DMS 273 (cell line): ENCODE data around the gene ATR.
"Not testable (repeated sequence)": the region's sequence is repeated elsewhere in the genome, so short reads cannot be mapped to it uniquely, and the experiment has no call there.

Experiments used
- DNase-seq: peaks from one replicate; lab custom pipeline; 2025; ENCODE audit not compliant: unreplicated experiment; lab: John Stamatoyannopoulos, UW

Gene ATR

GRCh38 chr3:142450881-142451280 is 127.7 kb downstream of the ATR start:
- DNase-seq = no peak

GRCh38 chr3:142450189-142450588 is 128.3 kb downstream of the ATR start:
- peak; percentile 77 for DNase-seq

- peak; percentile 99 for DNase-seq
Observed at GRCh38 chr3:142447852-142448823, 130.4 kb downstream of the ATR start, which contains the start of gene XRN1. TSS of gene XRN1 (minus strand) at chr3:142448037. CDS start at chr3:142447944, 93 bp downstream.

GRCh38 chr3:142447301-142447851 is 131.2 kb downstream of the ATR start:
- DNase-seq = peak; percentile 80

- peak; percentile 16 for DNase-seq
Observed at GRCh38 chr3:142445816-142446254, 132.7 kb downstream of the ATR start.

- no peak for DNase-seq
Observed at GRCh38 chr3:142444343-142444742, 134.2 kb downstream of the ATR start.

GRCh38 chr3:142443060-142443459 is 135.5 kb downstream of the ATR start:
- DNase-seq = not testable (repeated sequence)

- DNase-seq = not testable (repeated sequence)
Observed at GRCh38 chr3:142439499-142440220, 138.9 kb downstream of the ATR start.

GRCh38 chr3:142438096-142438495 is 140.4 kb downstream of the ATR start:
- DNase-seq = not testable (repeated sequence)

- no peak for DNase-seq
Observed at GRCh38 chr3:142436951-142437585, 141.5 kb downstream of the ATR start.

- DNase-seq = no peak
Observed at GRCh38 chr3:142434503-142434902, 144.0 kb downstream of the ATR start.

GRCh38 chr3:142433110-142433509 is 145.4 kb downstream of the ATR start:
- DNase-seq = no peak

- no peak for DNase-seq
Observed at GRCh38 chr3:142429582-142429981, 149.0 kb downstream of the ATR start.

- DNase-seq = no peak
Observed at GRCh38 chr3:142424754-142425153, 153.8 kb downstream of the ATR start.

- DNase-seq = no peak
Observed at GRCh38 chr3:142418926-142419592, 159.5 kb downstream of the ATR start.

GRCh38 chr3:142417302-142417701 is 161.2 kb downstream of the ATR start:
- no peak for DNase-seq

- DNase-seq = not testable (repeated sequence)
Observed at GRCh38 chr3:142400537-142400936, 178.0 kb downstream of the ATR start.
